HG03342 (cell line): ENCODE results near the gene ALG12.

ENCODE experiments used
- ATAC-seq: cut with Tn5 transposase; IDR thresholded peaks from one replicate; pipeline ENCODE4 v1.9.1; 2021; ENCODE audit warnings: mild to moderate bottlenecking, moderate library complexity; ENCODE audit not compliant: unreplicated experiment

The ALG12 gene

DNA sequence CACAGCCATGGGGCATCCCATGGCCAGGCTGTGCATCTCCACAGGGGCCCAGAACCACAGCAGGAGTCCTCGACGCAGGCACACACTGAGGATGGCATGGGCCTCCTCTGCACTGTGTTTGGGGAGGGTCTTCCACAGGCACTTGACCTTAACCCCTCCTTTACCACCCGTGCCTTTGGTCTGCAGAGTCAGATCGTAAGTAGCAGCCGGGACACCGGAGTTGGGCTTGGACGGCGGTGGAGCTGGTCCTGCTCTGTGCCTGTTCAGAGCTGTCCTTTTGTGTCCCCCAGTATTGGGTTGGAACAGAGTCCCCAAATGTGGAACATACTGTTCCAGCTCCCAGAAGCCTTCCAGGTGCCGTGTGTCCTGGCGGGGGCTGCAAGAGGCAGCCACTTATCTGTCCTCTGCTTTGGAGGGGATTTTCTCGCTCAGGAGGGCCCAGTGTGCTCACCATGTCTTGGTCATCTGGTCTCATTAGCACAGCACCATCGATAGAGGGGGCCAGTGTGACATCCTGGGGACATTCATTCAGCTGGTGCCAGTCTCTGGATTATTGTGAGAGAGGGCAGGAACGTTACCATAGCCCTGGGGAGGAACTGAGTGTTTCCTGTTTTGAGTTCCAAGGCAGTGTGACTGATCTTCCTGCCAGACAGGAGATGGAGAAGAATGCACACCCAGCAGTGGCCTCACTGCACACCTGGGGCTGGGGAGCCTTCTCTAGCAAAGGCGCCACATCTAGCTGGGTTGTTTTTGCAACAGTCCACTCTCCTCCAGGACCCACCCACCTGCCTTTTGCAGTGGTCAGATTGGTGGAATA lies 12.6 kb upstream of the ALG12 start:
- no peak for ATAC-seq

DNA sequence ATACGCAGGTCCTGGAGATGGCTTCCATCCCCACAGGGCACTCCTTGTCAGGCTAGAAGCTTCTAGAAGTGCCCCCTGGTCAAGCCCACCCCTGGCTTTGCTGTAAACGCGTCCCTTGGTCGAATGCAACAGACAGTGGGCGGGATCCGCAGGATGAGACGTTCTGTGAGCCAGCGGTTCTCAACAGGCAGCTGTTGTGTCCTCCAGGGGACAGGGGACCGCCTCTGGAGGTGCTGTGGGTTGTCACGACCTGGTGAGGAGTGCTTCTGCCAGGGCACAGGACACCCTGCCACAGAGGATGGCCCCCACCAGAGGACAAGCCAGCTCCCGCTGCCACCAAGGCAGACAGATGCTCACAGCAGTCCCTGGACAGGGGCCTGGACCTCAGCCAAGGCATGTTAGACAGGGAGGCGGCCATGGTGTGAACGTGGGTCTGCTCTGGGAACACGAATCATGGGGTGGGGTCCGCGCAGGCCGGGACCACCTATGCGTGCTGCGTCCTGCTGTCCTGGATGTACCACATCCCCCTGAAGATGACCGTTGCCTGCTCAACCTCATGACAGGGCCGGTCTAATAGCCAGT lies 11.8 kb upstream of the ALG12 start:
- no peak for ATAC-seq

DNA sequence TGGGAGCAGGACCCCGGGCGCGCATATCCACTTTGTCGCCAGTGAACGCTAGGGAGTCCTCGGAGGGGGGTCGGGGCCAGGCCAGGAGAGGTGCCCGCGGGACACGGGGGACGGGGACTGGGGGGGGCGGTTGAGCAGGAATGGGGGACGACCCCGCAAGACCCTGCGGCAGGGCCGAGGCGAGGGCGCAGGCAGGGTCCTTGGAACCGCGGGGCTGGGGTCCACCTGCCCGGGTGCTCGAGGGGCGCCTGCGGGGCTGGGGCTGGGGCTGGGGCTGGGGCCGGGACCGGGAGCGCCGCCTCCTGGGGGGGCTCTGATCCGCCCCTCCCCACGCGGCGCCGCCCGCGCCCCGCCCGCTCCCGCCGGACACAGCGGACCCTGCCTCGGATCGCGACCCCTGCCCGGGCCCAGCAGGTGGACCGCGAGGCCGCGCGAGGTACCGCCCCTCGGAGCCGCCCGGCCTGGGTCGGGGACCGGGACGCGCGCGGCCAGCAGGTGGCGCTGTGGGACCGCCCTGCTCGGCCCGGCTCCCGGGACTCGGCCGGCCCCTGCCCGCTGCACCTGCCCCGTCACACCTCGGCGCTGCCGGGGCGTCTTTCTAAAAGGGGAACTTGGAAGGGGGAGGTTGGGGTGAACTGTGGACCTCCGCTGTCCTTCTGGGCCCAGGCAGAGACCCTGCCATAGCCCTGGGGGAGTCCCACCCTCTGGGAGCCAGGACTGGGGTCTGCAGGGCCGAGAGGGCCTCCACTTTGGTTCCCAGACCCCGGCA lies 11.2 kb upstream of the ALG12 start:
- ATAC-seq: no peak

DNA sequence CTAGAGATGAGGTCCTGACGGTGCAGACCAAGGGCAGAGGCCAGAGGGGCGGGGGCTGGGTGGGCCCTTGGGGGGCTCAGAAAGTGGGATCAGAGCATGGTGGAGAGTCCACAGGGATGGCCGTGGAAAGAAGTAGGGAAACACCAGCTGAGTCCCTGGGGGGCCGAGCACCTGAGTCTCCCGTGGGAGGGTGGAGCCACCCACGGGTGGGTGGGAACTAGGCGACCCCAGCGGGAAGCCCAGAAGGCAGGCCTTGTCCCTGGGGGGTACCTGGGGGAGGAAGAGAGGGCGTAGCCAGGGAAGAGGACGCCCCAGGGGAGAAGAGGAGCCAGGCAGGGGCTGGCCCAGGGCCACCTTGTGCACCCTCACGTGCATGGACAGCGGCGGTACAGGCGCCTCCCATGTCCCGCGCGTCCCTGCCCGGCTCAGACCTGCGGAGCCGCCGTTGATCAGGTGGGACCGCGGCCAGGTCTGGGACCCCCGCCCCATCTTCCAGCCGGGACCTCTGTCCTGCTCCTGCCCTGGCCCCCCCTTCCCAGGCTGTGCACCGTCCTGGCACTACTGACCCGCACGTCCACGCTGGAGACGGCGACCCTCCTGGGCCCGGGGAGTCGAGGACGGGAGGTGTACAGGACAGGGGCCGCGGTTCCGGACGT lies 10.4 kb upstream of the ALG12 start:
- no peak for ATAC-seq

DNA sequence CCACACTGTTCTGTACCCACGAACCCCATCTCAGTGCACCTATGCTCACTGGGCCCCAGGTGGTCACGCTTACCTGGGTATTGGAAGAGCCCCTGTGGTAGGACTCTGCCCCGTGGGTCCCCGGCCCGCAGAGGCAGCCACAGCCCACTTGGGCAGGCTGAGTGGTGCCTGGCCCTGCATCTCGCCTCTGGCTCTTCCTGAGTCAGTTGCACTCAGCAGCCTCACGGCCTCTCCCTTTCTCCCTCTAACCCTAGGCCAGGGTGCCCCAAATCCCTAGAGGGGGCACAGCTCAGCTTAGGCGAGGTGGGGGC lies 9.9 kb upstream of the ALG12 start:
- ATAC-seq: no peak

DNA sequence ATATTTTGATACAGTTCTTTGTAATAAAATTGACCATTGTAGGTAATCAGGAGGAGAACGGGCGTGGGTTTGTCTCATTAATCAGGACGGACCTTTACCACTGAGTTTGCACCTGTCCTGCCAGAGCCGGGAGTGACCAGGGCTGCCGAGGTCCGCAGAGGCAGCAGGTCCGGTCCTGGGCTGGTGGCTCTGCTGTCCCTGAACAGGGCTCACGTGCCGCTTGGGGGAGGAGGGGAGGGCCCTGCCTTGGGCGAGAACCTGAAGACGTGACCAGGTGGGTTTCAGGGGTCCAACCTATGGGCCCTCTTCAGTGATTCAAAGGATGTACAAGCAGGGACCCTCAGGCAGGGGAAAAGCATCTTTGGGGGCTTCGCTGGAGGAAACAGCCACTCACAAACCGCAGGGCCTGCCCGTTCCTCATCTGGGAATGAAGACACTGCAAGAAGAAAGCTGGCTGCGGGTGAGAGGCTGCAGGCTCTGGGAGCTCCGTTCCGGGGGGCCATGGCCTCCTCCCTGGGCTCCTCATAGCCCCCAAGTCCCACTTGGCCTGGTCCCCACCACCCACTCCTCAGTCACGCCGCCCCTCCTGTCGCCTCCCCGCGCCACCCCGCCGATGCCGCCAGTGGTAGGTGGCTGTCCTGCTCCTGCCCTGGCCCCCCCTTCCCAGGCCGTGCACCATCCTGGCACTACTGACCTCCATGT lies 9.4 kb upstream of the ALG12 start:
- ATAC-seq: no peak

DNA sequence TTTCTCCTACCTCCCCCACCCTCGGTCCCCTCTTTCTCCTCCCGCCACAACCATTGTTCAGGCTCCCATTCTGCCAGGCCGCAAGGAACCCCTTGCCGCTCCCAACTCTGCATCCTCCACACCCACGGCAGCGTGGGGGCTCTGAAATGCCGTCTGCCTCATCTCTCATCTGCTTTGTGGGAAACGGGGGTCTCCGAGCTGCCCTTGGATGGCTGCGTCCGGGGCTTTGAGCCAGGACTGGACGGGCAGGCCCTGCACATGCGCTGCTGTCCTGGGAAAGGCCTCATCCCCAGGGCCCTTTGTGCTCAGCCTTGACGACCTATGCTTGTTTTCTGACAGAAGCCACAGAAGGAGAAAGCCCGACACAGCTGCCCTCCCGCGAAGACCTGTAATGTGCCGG lies 8.7 kb upstream of the ALG12 start:
- ATAC-seq: no peak

DNA sequence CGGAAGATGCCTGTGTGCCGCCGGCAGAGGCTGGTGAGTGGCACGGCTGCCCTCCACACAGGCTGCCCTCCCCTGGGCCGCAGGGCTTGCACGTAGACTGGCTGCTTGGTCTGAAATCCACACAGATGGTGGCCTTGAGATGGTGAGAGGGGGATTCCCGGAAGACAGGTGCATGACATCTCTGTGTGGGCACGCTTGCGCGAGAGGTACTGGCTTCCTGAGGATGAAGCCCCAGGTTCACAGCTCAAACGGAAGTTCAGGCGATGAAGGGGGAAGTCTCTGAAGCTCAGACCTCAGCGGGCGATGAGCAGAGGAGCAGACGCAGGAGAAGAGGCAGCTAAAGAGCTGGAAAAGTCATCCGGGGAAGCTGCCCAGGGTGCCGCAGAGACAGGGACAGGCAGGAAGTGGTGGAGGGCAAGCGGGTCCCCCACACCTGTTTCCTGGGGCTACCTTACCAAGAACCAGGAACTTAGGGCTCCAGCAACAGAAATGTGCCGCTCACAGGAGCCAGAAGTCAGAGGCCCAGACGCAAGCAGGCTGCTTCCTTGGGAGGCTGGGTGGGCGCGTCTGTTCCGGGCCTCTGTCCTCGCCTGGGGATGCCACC lies 7.4 kb upstream of the ALG12 start:
- peak; percentile 35 for ATAC-seq

DNA sequence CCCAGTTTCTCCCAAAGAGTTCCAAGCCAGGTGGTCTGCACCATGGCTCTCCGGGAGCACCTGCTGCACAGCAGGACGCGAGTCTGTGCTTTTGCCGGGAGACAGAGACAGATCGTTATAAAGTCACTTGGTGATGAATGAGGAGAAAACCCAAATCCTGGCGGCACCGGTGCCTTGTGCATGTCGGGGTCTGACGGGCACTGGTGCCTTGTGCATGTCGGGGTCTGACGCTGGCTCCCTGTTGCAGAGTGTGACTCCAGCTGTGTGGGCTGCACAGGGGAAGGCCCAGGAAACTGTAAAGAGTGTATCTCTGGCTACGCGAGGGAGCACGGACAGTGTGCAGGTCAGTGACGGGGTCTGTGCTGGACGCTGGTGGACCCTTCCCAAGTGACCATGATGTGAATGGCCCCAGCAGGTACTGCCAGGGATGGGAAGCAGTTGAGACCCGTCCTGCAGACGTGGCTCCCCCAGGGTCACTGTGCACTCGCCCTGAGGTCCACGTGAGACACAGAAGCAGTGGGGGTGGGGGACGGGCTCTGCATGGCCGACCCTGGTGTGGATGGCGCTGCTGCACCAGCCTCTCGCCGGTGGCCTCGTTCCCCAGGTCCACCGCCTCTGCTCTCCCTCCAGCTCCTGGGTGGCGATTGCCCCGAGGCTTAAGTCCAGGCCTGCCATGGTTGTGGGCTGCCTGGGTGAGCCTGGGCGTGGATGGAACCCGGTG lies 6.0 kb upstream of the ALG12 start:
- no peak for ATAC-seq

DNA sequence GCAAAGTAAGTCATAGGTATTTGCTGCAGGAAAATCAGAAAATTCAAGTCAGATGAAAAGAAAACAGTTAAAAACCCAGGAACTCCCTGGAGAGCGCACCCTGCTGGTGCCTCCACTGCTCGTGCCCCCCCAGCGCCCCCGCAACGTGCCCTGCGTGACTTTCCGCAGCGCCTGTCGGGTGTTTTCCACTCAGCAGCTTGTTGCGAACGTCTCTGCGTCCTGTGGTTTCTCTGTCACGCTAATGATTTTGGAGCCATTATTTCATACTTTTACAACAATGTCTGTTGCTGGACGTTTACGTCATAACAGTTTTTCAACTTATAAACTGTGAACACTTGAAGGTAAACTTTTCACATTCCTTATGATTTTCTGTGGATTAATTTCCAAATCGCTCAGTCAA lies 5.2 kb upstream of the ALG12 start:
- ATAC-seq: no peak

DNA sequence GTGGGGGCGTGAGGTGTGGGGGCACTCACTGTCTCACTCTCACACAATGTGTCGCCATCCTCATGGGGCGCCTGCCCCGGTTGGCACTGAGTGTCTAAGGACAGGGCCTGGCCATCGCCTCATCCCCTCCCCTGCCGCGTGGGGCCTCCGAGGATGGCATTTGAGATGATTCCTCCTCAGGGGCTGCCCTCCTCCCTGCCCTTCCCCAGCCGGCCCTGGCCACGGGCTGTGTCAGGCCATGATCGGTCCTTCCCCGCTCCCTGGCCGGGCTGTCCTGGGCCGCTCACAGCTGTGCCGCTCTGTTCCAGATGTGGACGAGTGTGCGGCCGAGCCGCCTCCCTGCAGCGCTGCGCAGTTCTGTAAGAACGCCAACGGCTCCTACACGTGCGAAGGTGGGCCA lies 4.7 kb upstream of the ALG12 start:
- ATAC-seq: no peak

DNA sequence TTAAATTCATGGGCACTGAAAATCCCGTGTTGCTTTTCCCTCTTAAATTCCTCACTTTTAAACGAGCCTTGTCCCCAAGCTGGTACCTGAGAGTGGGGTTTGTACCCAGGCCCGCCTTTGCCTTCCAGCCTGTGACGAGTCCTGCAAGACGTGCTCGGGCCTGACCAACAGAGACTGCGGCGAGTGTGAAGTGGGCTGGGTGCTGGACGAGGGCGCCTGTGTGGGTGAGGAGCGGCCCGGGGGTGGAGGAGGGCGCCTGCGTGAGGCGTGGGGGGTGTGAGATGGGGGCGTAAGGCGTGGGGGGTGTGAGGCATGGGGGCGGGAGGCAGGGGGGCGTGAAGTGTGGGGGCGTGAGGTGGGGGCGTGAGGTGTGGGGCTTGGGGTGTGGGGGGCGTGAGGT lies 4.2 kb upstream of the ALG12 start:
- no peak for ATAC-seq

DNA sequence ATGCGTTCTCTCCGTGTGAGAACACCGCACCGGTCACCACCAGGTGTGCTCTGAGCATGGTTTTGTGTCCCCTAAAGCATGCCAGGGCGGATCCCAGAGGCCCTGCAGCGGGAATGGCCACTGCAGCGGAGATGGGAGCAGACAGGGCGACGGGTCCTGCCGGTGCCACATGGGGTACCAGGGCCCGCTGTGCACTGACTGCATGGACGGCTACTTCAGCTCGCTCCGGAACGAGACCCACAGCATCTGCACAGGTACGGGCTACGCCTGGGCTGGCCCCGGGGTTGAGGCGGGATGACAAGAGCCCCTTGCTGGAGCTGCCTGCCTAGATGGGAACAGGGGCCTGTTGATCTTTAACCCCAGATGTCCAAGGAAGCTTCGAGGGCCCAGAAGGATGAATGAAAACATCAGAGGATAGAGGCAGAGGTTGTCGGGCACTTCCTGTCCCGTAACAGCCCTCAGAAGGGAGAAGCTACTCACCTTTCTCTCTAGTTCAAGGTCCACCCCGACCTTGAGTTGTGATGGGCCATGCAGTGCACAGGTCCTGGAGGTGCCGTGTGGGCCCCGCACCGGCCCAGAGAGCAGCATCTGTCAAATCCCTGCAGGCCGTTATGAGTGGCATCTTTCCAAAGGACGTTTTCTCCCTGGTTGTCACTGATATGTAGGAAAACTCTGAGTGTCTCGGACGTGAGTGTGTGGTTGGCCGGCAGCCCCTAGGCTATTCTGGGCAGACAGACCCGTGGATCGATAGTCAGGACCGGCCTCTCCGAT lies 3.5 kb upstream of the ALG12 start:
- ATAC-seq: no peak

DNA sequence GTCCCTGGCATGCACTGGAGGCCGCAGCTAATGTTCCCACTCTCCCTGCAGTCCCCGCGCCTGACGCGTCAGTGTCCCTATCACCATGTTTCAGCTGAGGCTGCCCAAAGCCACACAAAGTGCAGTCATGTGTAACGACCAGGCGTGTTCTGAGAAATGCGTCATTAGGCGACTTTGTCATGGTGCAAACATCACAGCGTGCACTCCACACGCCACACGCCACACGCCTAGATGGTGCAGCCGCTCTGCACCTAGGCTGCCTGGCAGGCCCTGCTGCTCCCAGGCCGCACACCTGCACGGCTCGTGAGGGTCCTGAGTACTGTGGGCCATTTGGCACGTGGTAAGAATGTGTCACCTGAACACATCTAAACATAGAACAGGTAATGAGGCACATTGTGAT lies 2.6 kb upstream of the ALG12 start:
- ATAC-seq: no peak

DNA sequence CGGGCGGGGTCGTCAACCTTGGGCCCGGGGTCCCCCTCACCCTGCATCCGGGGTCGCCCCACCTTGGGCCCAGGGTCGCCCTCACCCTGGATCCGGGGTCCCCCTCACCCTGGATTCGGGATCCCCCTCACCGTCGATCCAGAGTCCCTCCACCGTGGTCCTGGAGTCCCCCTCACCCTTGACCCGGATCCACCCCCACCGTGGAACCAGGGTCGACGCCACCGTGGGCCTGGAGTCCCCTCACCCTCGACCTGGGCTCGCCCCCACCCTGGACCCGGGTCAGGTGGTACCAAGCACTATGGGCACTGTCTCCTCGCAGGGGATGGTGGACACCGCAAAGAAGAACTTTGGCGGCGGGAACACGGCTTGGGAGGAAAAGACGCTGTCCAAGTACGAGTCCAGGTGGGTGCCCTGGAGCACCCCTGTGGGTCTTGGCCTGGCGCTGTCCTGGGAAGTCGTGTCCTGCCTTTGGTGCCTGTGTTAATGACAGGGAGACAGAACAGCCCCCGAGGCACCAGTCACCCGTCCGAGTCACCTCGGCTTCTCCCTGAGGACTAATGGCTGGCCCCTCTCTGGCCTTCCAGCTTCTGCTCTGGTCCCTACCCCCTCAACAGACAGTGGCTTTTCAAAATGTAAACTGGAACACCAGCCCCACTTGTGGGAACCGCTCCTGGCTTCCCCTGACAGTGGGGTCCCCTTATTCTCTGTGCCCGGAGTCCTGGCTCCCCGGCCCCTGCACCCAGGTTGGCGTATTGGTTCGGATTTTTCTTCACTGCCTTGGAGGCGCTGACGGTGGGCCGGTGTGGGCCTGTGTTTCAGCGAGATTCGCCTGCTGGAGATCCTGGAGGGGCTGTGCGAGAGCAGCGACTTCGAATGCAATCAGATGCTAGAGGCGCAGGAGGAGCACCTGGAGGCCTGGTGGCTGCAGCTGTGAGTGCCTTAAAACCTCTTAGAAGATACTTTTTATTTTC lies 958 bp upstream of the ALG12 start:
- no peak for ATAC-seq

DNA sequence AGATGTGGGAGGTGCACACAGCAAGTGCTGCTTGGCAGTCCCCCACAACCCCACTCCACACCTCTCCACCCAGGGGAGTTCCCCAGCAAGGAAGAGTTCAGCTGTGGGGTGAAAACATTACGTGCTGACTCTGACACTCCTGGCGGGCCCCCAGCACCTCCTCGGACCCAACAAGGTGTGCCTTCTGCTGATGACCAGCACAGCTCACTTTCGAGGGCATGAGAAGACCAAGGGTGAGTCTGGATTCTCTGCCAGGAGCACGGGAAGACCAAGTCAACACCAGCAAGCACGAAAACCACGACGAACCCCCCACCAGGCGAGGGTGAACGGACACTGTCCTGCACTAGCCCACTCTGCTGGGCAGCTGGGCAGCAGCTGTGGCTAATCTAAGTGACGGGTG lies 1.4 kb downstream of the ALG12 start:
- no peak for ATAC-seq

DNA sequence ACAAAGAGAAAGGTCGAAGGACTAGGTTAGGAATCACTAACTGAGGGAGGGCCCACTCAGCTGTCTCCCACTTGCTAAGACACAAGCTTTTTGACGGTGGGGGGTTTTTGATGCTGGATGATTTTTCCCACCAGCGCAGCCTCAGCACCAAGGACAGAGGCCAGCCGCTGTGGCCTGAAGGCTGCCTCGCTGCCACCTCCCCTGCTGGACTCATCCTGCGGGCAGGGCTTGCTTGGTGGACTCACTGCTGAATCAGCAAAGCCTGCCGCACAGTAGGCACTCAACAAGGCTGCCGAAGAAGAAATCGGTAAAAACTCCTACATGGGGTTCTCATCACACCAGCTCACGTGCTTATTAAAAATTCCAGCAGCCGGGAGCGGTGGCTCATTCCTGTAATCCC lies 2.6 kb downstream of the ALG12 start:
- no peak for ATAC-seq

DNA sequence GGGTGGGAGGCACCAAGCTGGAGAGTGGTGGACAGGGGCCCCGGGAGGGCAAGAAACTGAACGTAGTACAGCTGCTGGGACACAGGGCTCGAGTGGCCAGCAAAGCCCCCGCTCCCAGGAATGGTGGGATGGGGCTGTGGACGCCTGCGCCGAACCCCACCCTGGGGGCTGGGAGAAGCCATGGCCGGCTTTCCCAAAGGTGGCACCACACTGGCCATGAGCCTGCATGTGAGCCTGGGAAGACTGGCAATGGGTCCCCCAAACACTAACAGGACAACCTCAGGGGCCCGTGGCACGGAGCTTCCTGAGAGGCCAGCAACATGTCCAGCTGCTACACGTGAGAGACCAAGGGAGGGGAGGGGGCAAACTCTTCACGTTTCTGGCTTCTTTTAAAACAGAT lies 4.0 kb downstream of the ALG12 start:
- ATAC-seq: no peak
